Stimulated activated memory B cell treated with anti-CD40 and anti-IgM and Interleukin-4, amounts not matched to agents 10 μg/mL and 1 μg/mL and 100 μg/mL, for 72 hours (primary cell): ENCODE measurements around the gene RERE.
"Not testable (repeated sequence)": the region's sequence is repeated elsewhere in the genome, so short reads cannot be mapped to it uniquely, and the experiment has no call there.

Experiments
- ATAC-seq: fragments of 150-1000 bp; cut with Tn5 transposase; 2 replicates; pipeline ENCODE4 v1.10.0; 2021
- H3K27ac Mint-ChIP-seq: one replicate; pipeline ENCODE4 v1.8.0; 2022; ENCODE audit warnings: mild to moderate bottlenecking, mixed read lengths
- H3K27me3 Mint-ChIP-seq: one replicate; pipeline ENCODE4 v1.8.0; 2022; ENCODE audit warnings: mixed read lengths
- H3K36me3 Mint-ChIP-seq: one replicate; pipeline ENCODE4 v1.8.0; 2022; ENCODE audit warnings: mixed read lengths
- H3K4me1 Mint-ChIP-seq: one replicate; pipeline ENCODE4 v1.8.0; 2022; ENCODE audit warnings: mixed read lengths
- H3K4me3 Mint-ChIP-seq: one replicate; pipeline ENCODE4 v1.8.0; 2022; ENCODE audit warnings: mild to moderate bottlenecking, moderate library complexity, mixed read lengths
- H3K9me3 Mint-ChIP-seq: one replicate; pipeline ENCODE4 v1.8.0; 2022; ENCODE audit warnings: mixed read lengths

The RERE gene

DNA sequence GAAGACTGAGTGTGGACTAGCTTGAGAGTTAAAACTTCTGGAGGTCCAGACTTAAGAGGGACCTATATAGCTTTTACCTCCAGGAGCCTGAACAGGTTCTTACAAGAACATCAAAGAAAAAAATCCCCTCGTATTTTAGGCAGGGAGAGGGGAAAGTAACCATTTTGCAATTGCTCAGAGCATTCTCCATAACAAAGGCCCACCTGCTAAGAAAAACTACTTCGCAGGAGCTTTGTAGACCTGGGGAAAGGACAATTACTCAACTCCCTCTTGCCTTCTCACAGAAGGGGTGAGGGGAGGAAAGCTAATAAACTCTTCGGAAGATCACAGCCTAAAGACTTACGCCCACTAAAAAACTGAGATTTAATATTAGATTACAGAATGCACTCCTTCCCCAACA lies 86.3 kb downstream of the RERE start:
- ATAC-seq, result no peak
- H3K36me3 Mint-ChIP-seq, result peaks cover 26% of the 10 kb centered on the region
- H3K9me3 Mint-ChIP-seq, result peaks cover 4% of the 10 kb centered on the region
- H3K4me1 Mint-ChIP-seq, result peaks cover 18% of the 10 kb centered on the region
- H3K27ac Mint-ChIP-seq, result no peak overlapping the region
- H3K4me3 Mint-ChIP-seq, result no peak overlapping the region
- no peaks in the 10 kb centered on the region for H3K27me3 Mint-ChIP-seq

- Mint-ChIP-seq H3K4me1 (peaks cover 18% of the 10 kb centered on the region), H3K36me3 (peaks cover 20% of the 10 kb centered on the region)
Measured at GRCh38 chr1:8728464-8728863, 89.0 kb downstream of the RERE start.

GRCh38 chr1:8727809-8728213 lies 89.6 kb downstream of the RERE start:
- Mint-ChIP-seq H3K27ac (no peak overlapping the region), H3K27me3 (no peaks in the 10 kb centered on the region)
- no peak for ATAC-seq

More at GRCh38 chr1:8728464-8728863, 89.0 kb downstream of the RERE start:
- no peak overlapping the region for H3K27ac Mint-ChIP-seq
- H3K4me3 Mint-ChIP-seq, result no peak overlapping the region
- H3K27me3 Mint-ChIP-seq, result no peaks in the 10 kb centered on the region
- ATAC-seq, result no peak
- peaks cover 4% of the 10 kb centered on the region for H3K9me3 Mint-ChIP-seq

GRCh38 chr1:8727316-8727715 lies 90.1 kb downstream of the RERE start:
- peaks cover 18% of the 10 kb centered on the region for H3K36me3 Mint-ChIP-seq
- H3K27me3 Mint-ChIP-seq, H3K9me3 Mint-ChIP-seq, ATAC-seq, H3K4me3 Mint-ChIP-seq, H3K27ac Mint-ChIP-seq: not testable (repeated sequence)
- peaks cover 28% of the 10 kb centered on the region for H3K4me1 Mint-ChIP-seq

More at GRCh38 chr1:8727809-8728213, 89.6 kb downstream of the RERE start:
- peaks cover 4% of the 10 kb centered on the region for H3K9me3 Mint-ChIP-seq
- no peak overlapping the region for H3K4me3 Mint-ChIP-seq
- peaks cover 23% of the 10 kb centered on the region for H3K4me1 Mint-ChIP-seq
- H3K36me3 Mint-ChIP-seq, result peaks cover 20% of the 10 kb centered on the region

GRCh38 chr1:8726801-8727186 lies 90.6 kb downstream of the RERE start:
- H3K9me3 Mint-ChIP-seq, ATAC-seq, H3K27ac Mint-ChIP-seq, H3K27me3 Mint-ChIP-seq, H3K4me3 Mint-ChIP-seq: not testable (repeated sequence)
- peaks cover 13% of the 10 kb centered on the region for H3K36me3 Mint-ChIP-seq
- H3K4me1 Mint-ChIP-seq, result peaks cover 33% of the 10 kb centered on the region

GRCh38 chr1:8723010-8723409 lies 94.4 kb downstream of the RERE start:
- Mint-ChIP-seq H3K27me3 (no peaks in the 10 kb centered on the region), H3K4me1 (peaks cover 48% of the 10 kb centered on the region), H3K27ac (peak overlapping the region; percentile 33), H3K9me3 (no peaks in the 10 kb centered on the region), H3K36me3 (peaks cover 6% of the 10 kb centered on the region), H3K4me3 (no peak overlapping the region)
- ATAC-seq, result no peak

- Mint-ChIP-seq H3K27ac (peak overlapping the region; percentile 33), H3K4me3 (no peak overlapping the region), H3K36me3 (peaks cover 6% of the 10 kb centered on the region), H3K9me3 (no peaks in the 10 kb centered on the region), H3K27me3 (no peaks in the 10 kb centered on the region), H3K4me1 (peaks cover 48% of the 10 kb centered on the region)
- no peak for ATAC-seq
Measured at GRCh38 chr1:8722366-8722765, 95.1 kb downstream of the RERE start.

GRCh38 chr1:8721679-8722324 lies 95.6 kb downstream of the RERE start:
- Mint-ChIP-seq H3K27me3 (no peaks in the 10 kb centered on the region), H3K27ac (peak overlapping the region; percentile 33), H3K4me1 (peaks cover 46% of the 10 kb centered on the region), H3K4me3 (no peak overlapping the region), H3K36me3 (peaks cover 6% of the 10 kb centered on the region), H3K9me3 (no peaks in the 10 kb centered on the region)
- no peak for ATAC-seq

DNA sequence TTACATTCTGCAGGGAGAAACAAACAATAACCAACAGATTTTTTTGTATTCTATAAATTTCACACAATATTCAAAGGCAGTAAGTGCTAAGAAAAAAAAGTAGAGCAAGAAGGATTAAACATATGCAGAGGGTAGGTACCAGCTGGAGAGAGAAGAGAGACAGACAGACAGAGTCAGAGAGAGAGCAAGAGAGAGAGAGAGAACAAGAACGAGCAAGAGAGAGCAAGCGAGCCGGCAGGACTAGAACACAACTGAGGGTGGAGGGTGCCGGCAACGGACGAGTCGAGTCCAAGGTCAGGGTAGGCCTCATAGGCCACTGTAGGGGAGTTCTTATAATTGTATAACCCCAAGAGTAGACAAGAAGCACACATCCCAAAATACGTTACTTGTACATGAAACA lies 97.1 kb downstream of the RERE start:
- Mint-ChIP-seq H3K4me3 (no peak overlapping the region), H3K9me3 (no peaks in the 10 kb centered on the region), H3K4me1 (peaks cover 39% of the 10 kb centered on the region), H3K27me3 (no peaks in the 10 kb centered on the region), H3K27ac (peak overlapping the region; percentile 43), H3K36me3 (peaks cover 6% of the 10 kb centered on the region)
- ATAC-seq, result no peak

GRCh38 chr1:8718850-8719361 lies 98.5 kb downstream of the RERE start:
- no peak for ATAC-seq
- Mint-ChIP-seq H3K27ac (no peak overlapping the region), H3K9me3 (no peaks in the 10 kb centered on the region), H3K27me3 (no peaks in the 10 kb centered on the region), H3K4me1 (peaks cover 48% of the 10 kb centered on the region), H3K36me3 (peaks cover 13% of the 10 kb centered on the region), H3K4me3 (no peak overlapping the region)

DNA sequence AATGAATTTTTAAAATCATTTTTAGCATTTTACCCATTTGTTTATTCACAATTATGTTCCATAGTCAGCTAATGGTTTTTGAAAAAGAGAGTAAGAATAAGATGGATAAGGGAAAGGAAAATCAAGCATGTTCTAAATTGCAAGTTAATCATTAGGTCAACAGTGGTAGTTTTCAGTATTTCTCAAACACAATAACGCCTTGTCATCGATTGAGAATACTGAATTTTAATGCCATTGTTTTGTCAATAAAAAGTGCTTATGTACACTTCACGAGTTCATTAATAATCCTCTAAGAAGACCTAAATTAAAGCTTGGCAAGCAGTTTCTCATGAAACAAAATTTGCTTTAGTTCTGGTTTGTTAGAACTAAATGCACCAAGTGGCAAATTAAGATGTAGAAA lies 100.3 kb downstream of the RERE start:
- Mint-ChIP-seq H3K27me3 (no peaks in the 10 kb centered on the region), H3K4me1 (peaks cover 43% of the 10 kb centered on the region), H3K27ac (no peak overlapping the region), H3K4me3 (no peak overlapping the region), H3K9me3 (no peaks in the 10 kb centered on the region), H3K36me3 (peaks cover 13% of the 10 kb centered on the region)
- ATAC-seq, result no peak

DNA sequence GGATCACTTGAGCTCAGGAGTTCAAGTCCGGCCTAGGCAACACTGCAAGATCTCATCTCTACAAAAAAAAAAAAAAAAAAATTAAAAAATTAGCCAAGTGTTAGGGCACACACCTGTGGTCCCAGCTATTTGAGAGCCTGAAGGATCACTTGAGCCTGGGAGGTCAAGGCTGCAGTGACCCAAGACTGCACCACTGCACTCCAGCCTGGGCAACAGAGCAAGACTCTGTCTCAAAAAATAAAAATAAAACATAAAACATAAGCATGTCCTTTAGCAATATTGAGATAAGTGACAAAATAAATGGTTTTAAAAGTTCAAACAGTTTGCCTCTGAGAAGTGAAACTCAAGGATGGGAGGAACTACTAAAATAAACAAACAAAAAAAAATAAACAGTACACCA lies 101.2 kb downstream of the RERE start:
- H3K27ac Mint-ChIP-seq, result no peak overlapping the region
- peaks cover 45% of the 10 kb centered on the region for H3K4me1 Mint-ChIP-seq
- H3K4me3 Mint-ChIP-seq, result no peak overlapping the region
- H3K27me3 Mint-ChIP-seq, result no peaks in the 10 kb centered on the region
- ATAC-seq, result no peak
- H3K36me3 Mint-ChIP-seq, result peaks cover 13% of the 10 kb centered on the region
- H3K9me3 Mint-ChIP-seq, result no peaks in the 10 kb centered on the region

GRCh38 chr1:8714173-8714572 lies 103.3 kb downstream of the RERE start:
- Mint-ChIP-seq H3K4me3 (no peak overlapping the region), H3K27ac (peak overlapping the region; percentile 81), H3K36me3 (peaks cover 7% of the 10 kb centered on the region), H3K27me3 (no peaks in the 10 kb centered on the region), H3K9me3 (no peaks in the 10 kb centered on the region), H3K4me1 (peaks cover 41% of the 10 kb centered on the region)
- ATAC-seq, result no peak

DNA sequence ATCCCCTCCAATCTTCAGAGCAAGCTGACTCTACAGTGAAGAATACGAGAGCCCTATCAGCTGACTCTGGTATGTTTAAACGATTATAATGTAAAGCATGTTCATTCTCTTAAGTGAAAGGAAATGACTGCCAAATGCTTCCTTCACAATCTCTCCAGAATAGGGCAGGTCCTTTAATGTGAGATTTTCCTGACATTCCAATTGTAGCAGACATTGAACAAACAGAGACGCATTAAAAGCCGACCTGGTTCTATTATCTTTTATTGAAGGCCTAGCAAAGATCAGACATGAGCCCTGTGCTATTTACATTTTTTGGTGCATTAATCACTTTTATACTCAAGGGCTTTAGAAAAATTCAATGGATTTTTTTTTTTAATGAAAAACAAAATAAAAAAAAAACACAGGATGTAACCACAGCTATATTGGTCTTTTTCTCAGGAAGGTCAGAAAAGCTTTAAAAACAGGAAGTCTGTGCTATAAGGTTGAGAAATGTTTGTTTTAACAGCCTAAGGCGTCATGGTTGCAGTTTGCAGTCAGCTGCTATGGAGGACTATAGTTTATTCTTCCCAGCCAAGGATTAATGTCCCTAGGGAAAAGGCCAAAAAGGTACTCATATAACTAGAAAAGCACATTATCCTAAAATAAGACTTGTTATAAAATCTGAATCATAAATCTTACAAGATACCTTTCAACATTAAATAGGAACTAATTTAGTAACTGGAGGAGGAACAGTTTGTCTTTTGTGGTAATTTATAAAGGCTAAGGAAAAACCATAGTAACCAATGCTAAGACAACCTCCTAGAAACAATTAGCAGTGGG lies 104.8 kb downstream of the RERE start:
- Mint-ChIP-seq H3K36me3 (peaks cover 13% of the 10 kb centered on the region), H3K4me1 (peaks cover 30% of the 10 kb centered on the region), H3K9me3 (peaks cover 3% of the 10 kb centered on the region), H3K27me3 (no peaks in the 10 kb centered on the region), H3K4me3 (peak overlapping the region; percentile 48), H3K27ac (peak overlapping the region; percentile 89)
- peak; percentile 86 for ATAC-seq

DNA sequence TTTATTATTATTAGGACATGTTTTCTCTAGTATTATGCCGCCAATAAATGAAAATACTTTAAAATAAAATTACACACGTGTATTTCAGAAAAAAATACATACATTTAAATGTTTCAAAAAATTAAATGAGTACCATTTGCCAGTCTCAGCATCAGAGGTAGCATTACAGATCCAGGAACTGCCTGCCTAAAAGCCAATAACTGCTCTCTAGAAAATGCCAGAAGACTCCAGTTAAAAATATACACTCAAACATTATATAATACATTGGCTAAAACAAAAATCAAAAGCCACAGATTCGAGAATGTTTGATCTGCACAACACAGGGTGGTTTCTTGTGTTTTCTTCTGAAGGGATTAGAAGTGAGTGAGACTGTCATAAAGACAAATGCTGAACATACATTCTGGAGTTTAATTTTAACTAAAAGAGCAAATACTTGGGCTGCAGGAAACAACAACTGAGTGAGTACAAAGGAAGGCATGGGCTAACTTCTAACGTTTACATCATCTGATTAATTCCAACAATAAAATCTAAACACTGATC lies 105.5 kb downstream of the RERE start:
- no peak for ATAC-seq
- peak overlapping the region; percentile 89 for H3K27ac Mint-ChIP-seq
- peak overlapping the region; percentile 48 for H3K4me3 Mint-ChIP-seq
- peaks cover 27% of the 10 kb centered on the region for H3K4me1 Mint-ChIP-seq
- no peaks in the 10 kb centered on the region for H3K27me3 Mint-ChIP-seq
- H3K36me3 Mint-ChIP-seq, result peaks cover 13% of the 10 kb centered on the region
- peaks cover 3% of the 10 kb centered on the region for H3K9me3 Mint-ChIP-seq
